ENCODE measurements around the gene MCM3.

MCM3 gene

GRCh38 chr6:52317841-52318581, 33.5 kb upstream of the MCM3 start:
- Histone ChIP-seq H3K9me3 (ENCODE audit: control insufficient read depth in 5 of 5, low read length in 5 of 5) (no peaks in the 10 kb centered on the region), H3K27ac (ENCODE audit: low read depth, low read length) (no peak overlapping the region), H3K36me3 (ENCODE audit: control insufficient read depth in 5 of 5, insufficient read depth in 5 of 5, low read length in 5 of 5) (no peaks in the 10 kb centered on the region), H3K4me1 (ENCODE audit: control insufficient read depth in 5 of 5, insufficient read depth in 5 of 5, low read length in 5 of 5) (peaks cover 0 to 3% (median 0%) of the 10 kb centered on the region in 5 donors), H3K9ac (ENCODE audit: low read length in 5 of 5) (no peak overlapping the region), H3K4me3 (ENCODE audit: low read depth in 1 of 5, low read length in 5 of 5) (no peak overlapping the region), H3K27me3 (ENCODE audit: control insufficient read depth in 5 of 5, insufficient read depth in 4 of 5, low read length in 5 of 5) (no peaks in the 10 kb centered on the region)

GRCh38 chr6:52317211-52317610, 32.7 kb upstream of the MCM3 start:
- Histone ChIP-seq H3K4me1 (ENCODE audit: control insufficient read depth in 5 of 5, insufficient read depth in 5 of 5, low read length in 5 of 5) (peaks cover 0 to 3% (median 0%) of the 10 kb centered on the region in 5 donors), H3K27me3 (ENCODE audit: control insufficient read depth in 5 of 5, insufficient read depth in 4 of 5, low read length in 5 of 5) (no peaks in the 10 kb centered on the region), H3K27ac (ENCODE audit: low read depth, low read length) (no peak overlapping the region), H3K9me3 (ENCODE audit: control insufficient read depth in 5 of 5, low read length in 5 of 5) (no peaks in the 10 kb centered on the region), H3K9ac (ENCODE audit: low read length in 5 of 5) (no peak overlapping the region), H3K36me3 (ENCODE audit: control insufficient read depth in 5 of 5, insufficient read depth in 5 of 5, low read length in 5 of 5) (no peaks in the 10 kb centered on the region), H3K4me3 (ENCODE audit: low read depth in 1 of 5, low read length in 5 of 5) (no peak overlapping the region)

GRCh38 chr6:52314752-52315151, 30.2 kb upstream of the MCM3 start:
- H3K27me3 ChIP-seq (ENCODE audit: control insufficient read depth in 5 of 5, insufficient read depth in 4 of 5, low read length in 5 of 5) = no peaks in the 10 kb centered on the region
- no peaks in the 10 kb centered on the region for H3K9me3 ChIP-seq (ENCODE audit: control insufficient read depth in 5 of 5, low read length in 5 of 5)
- H3K4me1 ChIP-seq (ENCODE audit: control insufficient read depth in 5 of 5, insufficient read depth in 5 of 5, low read length in 5 of 5) = peaks cover 0 to 3% (median 0%) of the 10 kb centered on the region in 5 donors
- H3K9ac ChIP-seq (ENCODE audit: low read length in 5 of 5) = no peak overlapping the region
- no peaks in the 10 kb centered on the region for H3K36me3 ChIP-seq (ENCODE audit: control insufficient read depth in 5 of 5, insufficient read depth in 5 of 5, low read length in 5 of 5)
- no peak overlapping the region for H3K27ac ChIP-seq (ENCODE audit: low read depth, low read length)
- H3K4me3 ChIP-seq (ENCODE audit: low read depth in 1 of 5, low read length in 5 of 5) = no peak overlapping the region

DNA sequence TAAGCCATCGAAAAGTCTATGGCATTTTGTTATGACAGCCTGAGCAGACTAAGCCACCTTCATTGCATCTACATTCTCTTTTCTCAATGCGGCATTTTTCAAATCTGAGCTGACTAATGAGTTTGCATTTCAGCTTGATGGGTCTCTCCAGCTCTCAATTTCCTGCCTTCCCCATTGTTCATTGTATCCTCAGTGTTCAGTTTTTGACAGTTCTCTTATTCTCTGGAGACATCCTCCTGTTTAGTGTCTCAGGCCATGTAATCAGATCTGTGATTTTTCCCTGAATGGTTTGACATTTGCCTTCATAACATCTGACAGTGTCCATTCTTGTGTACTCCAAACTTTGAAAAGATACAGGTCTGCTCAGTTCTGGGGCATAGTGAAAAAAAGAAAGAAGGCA, 27.9 kb upstream of the MCM3 start:
- H3K4me1 ChIP-seq (ENCODE audit: control insufficient read depth in 5 of 5, insufficient read depth in 5 of 5, low read length in 5 of 5) = peaks cover 0 to 7% (median 6%) of the 10 kb centered on the region in 5 donors
- no peaks in the 10 kb centered on the region for H3K9me3 ChIP-seq (ENCODE audit: control insufficient read depth in 5 of 5, low read length in 5 of 5)
- H3K4me3 ChIP-seq (ENCODE audit: low read depth in 1 of 5, low read length in 5 of 5) = no peak overlapping the region
- no peaks in the 10 kb centered on the region for H3K27me3 ChIP-seq (ENCODE audit: control insufficient read depth in 5 of 5, insufficient read depth in 4 of 5, low read length in 5 of 5)
- no peaks in the 10 kb centered on the region for H3K36me3 ChIP-seq (ENCODE audit: control insufficient read depth in 5 of 5, insufficient read depth in 5 of 5, low read length in 5 of 5)
- H3K9ac ChIP-seq (ENCODE audit: low read length in 5 of 5) = no peak overlapping the region
- no peak overlapping the region for H3K27ac ChIP-seq (ENCODE audit: low read depth, low read length)

DNA sequence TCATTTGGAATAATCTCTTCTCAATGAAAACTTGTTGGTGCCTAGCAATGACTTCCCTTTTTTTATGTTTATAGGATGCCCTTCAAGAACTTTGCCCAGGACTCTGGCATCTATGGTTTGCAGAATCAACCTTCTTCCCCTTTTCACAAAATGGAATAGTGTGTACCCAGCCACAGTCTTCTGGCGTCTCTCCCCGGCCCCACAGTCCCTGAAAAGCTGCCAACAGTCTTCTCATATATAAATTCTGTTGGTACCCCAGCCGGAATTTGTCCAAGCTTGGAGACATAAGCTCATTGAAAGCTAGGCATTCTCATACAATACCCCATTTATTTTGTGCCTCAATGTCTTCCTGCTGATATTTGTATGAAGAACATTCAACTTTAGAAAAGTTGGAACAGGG, 26.4 kb upstream of the MCM3 start:
- no peak overlapping the region for H3K4me3 ChIP-seq (ENCODE audit: low read depth in 1 of 5, low read length in 5 of 5)
- H3K27ac ChIP-seq (ENCODE audit: low read depth, low read length) = no peak overlapping the region
- no peaks in the 10 kb centered on the region for H3K9me3 ChIP-seq (ENCODE audit: control insufficient read depth in 5 of 5, low read length in 5 of 5)
- no peak overlapping the region for H3K9ac ChIP-seq (ENCODE audit: low read length in 5 of 5)
- H3K4me1 ChIP-seq (ENCODE audit: control insufficient read depth in 5 of 5, insufficient read depth in 5 of 5, low read length in 5 of 5) = peaks cover 0 to 17% (median 9%) of the 10 kb centered on the region in 5 donors
- no peaks in the 10 kb centered on the region for H3K36me3 ChIP-seq (ENCODE audit: control insufficient read depth in 5 of 5, insufficient read depth in 5 of 5, low read length in 5 of 5)
- H3K27me3 ChIP-seq (ENCODE audit: control insufficient read depth in 5 of 5, insufficient read depth in 4 of 5, low read length in 5 of 5) = no peaks in the 10 kb centered on the region

DNA sequence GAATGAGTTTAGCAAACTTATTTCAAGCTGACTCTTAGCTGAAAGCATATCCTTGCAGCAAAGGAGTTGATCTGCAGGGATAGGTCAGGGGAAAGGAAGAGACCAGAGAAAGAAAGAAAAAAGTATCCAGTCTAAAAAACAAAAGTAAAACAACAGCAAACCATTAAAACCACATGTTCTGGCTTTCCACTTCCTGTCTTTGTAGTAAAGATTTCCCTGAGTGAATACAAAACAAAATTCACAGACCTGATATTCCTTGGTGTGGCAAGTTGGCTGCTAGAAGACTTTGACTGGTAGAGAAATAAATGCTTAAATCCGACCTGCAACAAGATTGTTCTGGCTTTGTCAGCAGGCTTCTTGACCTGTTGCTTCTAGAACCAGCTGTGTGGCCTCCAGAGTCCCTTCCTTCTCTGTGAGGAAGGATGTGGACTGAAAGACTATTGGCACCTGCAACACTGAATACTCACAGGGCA, 23.4 kb upstream of the MCM3 start:
- H3K27ac ChIP-seq (ENCODE audit: low read depth, low read length) = no peak overlapping the region
- H3K4me1 ChIP-seq (ENCODE audit: control insufficient read depth in 5 of 5, insufficient read depth in 5 of 5, low read length in 5 of 5) = peaks cover 0 to 29% (median 10%) of the 10 kb centered on the region in 5 donors
- no peak overlapping the region for H3K4me3 ChIP-seq (ENCODE audit: low read depth in 1 of 5, low read length in 5 of 5)
- H3K36me3 ChIP-seq (ENCODE audit: control insufficient read depth in 5 of 5, insufficient read depth in 5 of 5, low read length in 5 of 5) = no peaks in the 10 kb centered on the region
- H3K27me3 ChIP-seq (ENCODE audit: control insufficient read depth in 5 of 5, insufficient read depth in 4 of 5, low read length in 5 of 5) = no peaks in the 10 kb centered on the region
- H3K9me3 ChIP-seq (ENCODE audit: control insufficient read depth in 5 of 5, low read length in 5 of 5) = no peaks in the 10 kb centered on the region
- no peak overlapping the region for H3K9ac ChIP-seq (ENCODE audit: low read length in 5 of 5)

DNA sequence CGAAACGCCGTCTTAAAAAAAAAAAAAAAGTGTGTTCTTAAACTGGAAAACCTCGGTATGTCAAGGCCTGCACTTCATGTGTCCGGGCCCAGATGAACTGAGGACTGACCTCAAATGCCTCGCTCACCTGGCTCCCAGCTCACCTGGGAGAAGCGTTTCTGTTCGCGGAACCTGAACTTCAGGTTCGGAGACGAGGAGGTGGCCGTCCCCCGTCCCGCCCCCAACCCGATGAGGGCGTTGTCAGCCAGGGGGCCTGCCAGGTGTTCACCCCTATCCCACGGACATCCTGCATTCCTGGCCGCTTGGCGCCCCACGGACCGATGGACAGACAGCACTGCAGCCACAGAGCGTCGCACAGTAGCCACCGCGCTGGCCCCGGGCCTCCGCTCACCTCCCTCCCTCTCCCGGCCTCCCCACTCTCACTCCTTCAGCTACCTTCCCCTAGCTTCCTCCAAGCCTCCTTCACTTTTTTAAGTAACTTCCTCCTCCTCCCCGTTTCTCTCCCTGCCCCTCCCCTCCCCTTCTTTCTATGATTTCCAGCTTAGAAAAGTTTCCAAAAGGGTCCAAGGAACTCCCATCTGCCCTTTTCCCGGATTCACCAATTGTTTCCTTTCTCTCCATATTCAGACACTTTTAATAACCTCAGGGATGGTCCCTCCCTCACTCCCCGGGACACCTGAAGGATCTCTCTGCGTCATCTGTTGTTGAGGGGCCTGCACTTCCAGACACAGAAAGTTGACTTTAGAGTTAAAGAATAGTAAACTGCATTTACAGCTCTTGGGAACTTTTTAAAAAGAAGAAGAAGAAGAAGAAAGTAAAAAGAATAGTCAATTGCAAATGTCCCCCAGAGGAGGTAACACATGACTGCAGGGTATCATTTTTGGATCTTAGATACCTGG, 22.7 kb upstream of the MCM3 start:
- Histone ChIP-seq H3K27ac (ENCODE audit: low read depth, low read length) (no peak overlapping the region), H3K27me3 (ENCODE audit: control insufficient read depth in 5 of 5, insufficient read depth in 4 of 5, low read length in 5 of 5) (no peaks in the 10 kb centered on the region), H3K4me3 (ENCODE audit: low read depth in 1 of 5, low read length in 5 of 5) (no peak overlapping the region), H3K9me3 (ENCODE audit: control insufficient read depth in 5 of 5, low read length in 5 of 5) (no peaks in the 10 kb centered on the region), H3K9ac (ENCODE audit: low read length in 5 of 5) (no peak overlapping the region), H3K36me3 (ENCODE audit: control insufficient read depth in 5 of 5, insufficient read depth in 5 of 5, low read length in 5 of 5) (no peaks in the 10 kb centered on the region), H3K4me1 (ENCODE audit: control insufficient read depth in 5 of 5, insufficient read depth in 5 of 5, low read length in 5 of 5) (peaks cover 0 to 29% (median 10%) of the 10 kb centered on the region in 5 donors)

- Histone ChIP-seq H3K27ac (ENCODE audit: low read depth, low read length) (no peak overlapping the region), H3K4me3 (ENCODE audit: low read depth in 1 of 5, low read length in 5 of 5) (no peak overlapping the region)
Observed at GRCh38 chr6:52305948-52306767, 21.6 kb upstream of the MCM3 start.

GRCh38 chr6:52305411-52305810, 20.9 kb upstream of the MCM3 start:
- no peak overlapping the region for H3K27ac ChIP-seq (ENCODE audit: low read depth, low read length)
- no peaks in the 10 kb centered on the region for H3K9me3 ChIP-seq (ENCODE audit: control insufficient read depth in 5 of 5, low read length in 5 of 5)
- no peak overlapping the region for H3K4me3 ChIP-seq (ENCODE audit: low read depth in 1 of 5, low read length in 5 of 5)
- no peaks in the 10 kb centered on the region for H3K36me3 ChIP-seq (ENCODE audit: control insufficient read depth in 5 of 5, insufficient read depth in 5 of 5, low read length in 5 of 5)
- peaks cover 0 to 29% (median 10%) of the 10 kb centered on the region in 5 donors for H3K4me1 ChIP-seq (ENCODE audit: control insufficient read depth in 5 of 5, insufficient read depth in 5 of 5, low read length in 5 of 5)
- H3K27me3 ChIP-seq (ENCODE audit: control insufficient read depth in 5 of 5, insufficient read depth in 4 of 5, low read length in 5 of 5) = no peaks in the 10 kb centered on the region
- no peak overlapping the region for H3K9ac ChIP-seq (ENCODE audit: low read length in 5 of 5)

More at GRCh38 chr6:52305948-52306767, 21.6 kb upstream of the MCM3 start:
- H3K36me3 ChIP-seq (ENCODE audit: control insufficient read depth in 5 of 5, insufficient read depth in 5 of 5, low read length in 5 of 5) = no peaks in the 10 kb centered on the region
- H3K9me3 ChIP-seq (ENCODE audit: control insufficient read depth in 5 of 5, low read length in 5 of 5) = no peaks in the 10 kb centered on the region
- H3K9ac ChIP-seq (ENCODE audit: low read length in 5 of 5) = no peak overlapping the region
- peaks cover 0 to 29% (median 10%) of the 10 kb centered on the region in 5 donors for H3K4me1 ChIP-seq (ENCODE audit: control insufficient read depth in 5 of 5, insufficient read depth in 5 of 5, low read length in 5 of 5)
- no peaks in the 10 kb centered on the region for H3K27me3 ChIP-seq (ENCODE audit: control insufficient read depth in 5 of 5, insufficient read depth in 4 of 5, low read length in 5 of 5)
